ENCODE data around the gene CORO2B. TPM values are rescaled to one million over a fixed set of nuclear protein-coding genes. Genes with fewer than 3 reads are reported as not detected.
A peak's percentile ranks its signal among the peaks of the same experiment; 100 is the strongest.

Gene CORO2B
- total RNA-seq, 4 donors from 2014 or later, result 4.7 to 18.8 (median 13.7) TPM

GRCh38 chr15:68554721-68555678 is 23.8 kb upstream of the CORO2B start:
- ATAC-seq (ENCODE audit: low FRiP score) (no peak), DNase-seq (ENCODE audit: low spot score) (no peak)
- no peak for TF ChIP-seq CTCF (IDR thresholded peaks at IDR 0.05)

DNA sequence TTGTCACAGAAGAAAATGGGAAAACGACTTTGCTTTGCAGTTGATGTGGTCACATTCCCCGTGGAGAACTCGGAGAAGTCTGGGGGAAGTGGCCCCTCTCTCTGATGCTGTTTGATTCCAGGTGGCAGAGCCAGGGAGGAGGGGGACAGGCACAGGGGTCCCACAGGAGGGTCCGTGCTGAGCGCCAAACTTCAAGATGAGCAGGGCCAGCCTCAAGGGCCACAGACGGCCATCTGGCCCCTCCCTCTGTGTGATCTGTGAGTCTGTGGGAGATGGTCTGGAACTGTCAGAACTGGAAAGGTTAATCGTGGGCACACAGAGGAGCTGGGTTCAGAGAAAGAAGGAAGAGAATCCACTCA is 23.1 kb upstream of the CORO2B start:
- no peak for ATAC-seq (ENCODE audit: low FRiP score)
- TF ChIP-seq CTCF (IDR thresholded peaks at IDR 0.05), result no peak
- no peak for DNase-seq (ENCODE audit: low spot score)

- no peak for TF ChIP-seq CTCF (IDR thresholded peaks at IDR 0.05)
- ATAC-seq (ENCODE audit: low FRiP score) (no peak), DNase-seq (ENCODE audit: low spot score) (no peak)
Observed at GRCh38 chr15:68556139-68556990, 22.4 kb upstream of the CORO2B start.

DNA sequence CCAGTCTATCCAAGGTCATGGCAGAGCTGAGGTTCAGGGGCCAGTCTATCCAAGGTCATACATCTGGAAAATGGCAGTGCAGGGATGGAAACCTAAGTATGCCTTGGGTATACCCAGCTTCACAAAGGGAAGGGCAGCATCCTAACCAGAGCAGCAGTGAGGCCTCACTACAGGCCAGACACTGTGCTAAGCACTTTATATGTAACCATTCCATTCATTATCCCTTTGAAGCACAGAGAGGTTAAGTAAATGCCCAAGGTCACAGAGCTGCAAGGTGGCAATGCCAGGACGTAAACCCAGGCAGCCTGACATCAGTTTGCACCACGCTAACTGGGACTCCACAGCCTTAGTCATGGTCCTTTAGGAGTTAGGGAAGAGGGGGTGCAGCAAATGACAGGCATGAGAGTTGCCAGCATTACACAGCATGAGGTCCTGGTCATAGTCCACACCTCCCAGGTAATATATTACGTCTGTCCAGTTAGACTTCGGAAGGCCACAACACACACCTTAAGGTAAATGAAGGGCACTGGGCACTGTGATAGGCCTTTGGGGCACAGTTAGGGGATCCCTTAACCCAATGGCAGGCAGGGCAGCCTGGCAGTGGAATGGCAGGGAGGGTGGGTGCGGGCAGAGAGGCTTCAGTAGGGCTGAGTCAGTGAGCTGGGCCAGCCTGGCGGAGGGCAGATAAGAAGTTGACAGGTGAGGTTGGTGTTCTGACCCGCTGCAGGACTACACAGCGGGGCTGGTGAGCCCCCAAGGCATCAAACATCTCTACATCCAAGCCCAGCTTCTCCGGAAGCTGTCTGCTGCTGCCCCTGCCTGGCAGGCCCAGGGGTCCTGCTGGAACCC is 21.1 kb upstream of the CORO2B start:
- DNase-seq (ENCODE audit: low spot score), result no peak
- no peak for ATAC-seq (ENCODE audit: low FRiP score)
- no peak for TF ChIP-seq CTCF (IDR thresholded peaks at IDR 0.05)

- no peak for TF ChIP-seq CTCF (IDR thresholded peaks at IDR 0.05)
- peak; percentile 53 for ATAC-seq (ENCODE audit: low FRiP score)
- no peak for DNase-seq (ENCODE audit: low spot score)
Observed at GRCh38 chr15:68558318-68559305, 20.2 kb upstream of the CORO2B start.
